ENCODE measurements around the gene NLGN3. TPM values are rescaled to one million over a fixed set of nuclear protein-coding genes. Genes with fewer than 3 reads are reported as not detected.

The NLGN3 gene
- total RNA-seq: 1 to 10 TPM; 1.4 to 1.9 TPM

DNA sequence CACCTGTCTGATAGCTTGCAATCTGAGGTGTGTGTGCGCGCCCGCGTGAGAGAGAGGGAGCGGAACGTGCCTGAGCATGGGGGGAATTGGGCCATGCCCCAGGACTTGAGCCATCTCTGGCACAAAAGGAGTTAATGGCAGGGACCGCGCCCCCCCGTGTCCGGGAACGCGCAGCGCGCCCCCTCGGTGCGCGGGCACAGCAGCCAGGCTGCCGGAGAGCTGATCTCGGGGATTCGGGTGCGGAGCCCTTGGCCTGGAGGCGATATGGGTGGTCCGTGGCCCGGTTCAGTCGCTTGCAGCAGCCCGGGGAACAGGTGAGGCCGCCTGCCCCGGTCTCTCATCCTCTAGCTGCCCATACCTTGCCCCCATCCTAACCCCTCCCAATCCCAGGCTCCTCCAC is at the start of gene NLGN3:
NLGN3 (plus strand) TSS at position 191 of the 400 bp plus-strand sequence. CDS start 2,909 bp downstream, outside the sequence.
- Mint-ChIP-seq H3K4me1 (peaks cover 7% of the 10 kb centered on the region), H3K4me3 (no peak within 1 kb of the TSS), H3K36me3 (no peaks in the 10 kb centered on the region), H3K9me3 (no peaks in the 10 kb centered on the region), H3K27me3 (no peaks in the 10 kb centered on the region), H3K27ac (peak within 1 kb of the TSS; percentile 55)
- no peak for DNase-seq
- POLR2A ChIA-PET: no interaction called here
- ATAC-seq (ENCODE audit: low read depth): no peak

DNA sequence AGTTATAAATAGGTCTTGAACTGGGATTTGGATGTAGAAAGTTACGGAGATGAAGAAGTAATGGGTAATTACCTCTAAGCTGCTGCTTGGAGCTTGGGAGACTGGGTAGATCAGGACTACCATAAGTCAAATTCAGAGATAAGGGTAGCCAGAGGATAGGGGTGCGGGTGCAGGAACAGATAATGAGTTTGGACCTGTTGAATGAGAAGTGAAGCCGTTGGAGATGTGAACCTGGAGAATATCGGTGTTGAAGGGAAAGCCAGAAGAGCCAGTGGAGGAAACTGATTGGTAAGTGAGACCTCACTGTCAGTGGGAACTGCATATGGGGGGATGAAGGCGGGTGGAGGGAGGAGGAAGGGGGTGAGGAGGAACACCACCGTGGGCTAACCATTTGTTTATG is 49.6 kb upstream of the NLGN3 start:
- H3K27me3 Mint-ChIP-seq: no peaks in the 10 kb centered on the region
- POLR2A ChIA-PET: no interaction called here
- no peak for DNase-seq
- H3K4me1 Mint-ChIP-seq: peaks cover 18% of the 10 kb centered on the region
- ATAC-seq (ENCODE audit: low read depth): no peak
- peak overlapping the region; percentile 90 for H3K4me3 Mint-ChIP-seq
- H3K9me3 Mint-ChIP-seq: no peaks in the 10 kb centered on the region
- H3K36me3 Mint-ChIP-seq: peaks cover 2% of the 10 kb centered on the region
- H3K27ac Mint-ChIP-seq: peak overlapping the region; percentile 58

- no peaks in the 10 kb centered on the region for H3K9me3 Mint-ChIP-seq
- ATAC-seq (ENCODE audit: low read depth): peak; percentile 92
- peaks cover 20% of the 10 kb centered on the region for H3K4me1 Mint-ChIP-seq
- H3K36me3 Mint-ChIP-seq: peaks cover 2% of the 10 kb centered on the region
- peak; percentile 85 for DNase-seq
- POLR2A ChIA-PET: interaction anchor here (1.0 to 1.9 kb wide), 6 partner anchors 10 to 271 kb away, joined by 3 to 11 read pairs (median 4); partner anchors contain the start of genes IL2RG, MED12 and TAF1
- no peaks in the 10 kb centered on the region for H3K27me3 Mint-ChIP-seq
- H3K27ac Mint-ChIP-seq: peak within 1 kb of the TSS; percentile 89
- H3K4me3 Mint-ChIP-seq: peak within 1 kb of the TSS; percentile 90
Observed at GRCh38 chrX:71095555-71095980, 49.1 kb upstream of the NLGN3 start, which contains the start of gene FOXO4. TSS of gene FOXO4 (plus strand) at chrX:71095851. CDS start at chrX:71096529, 678 bp downstream.

- ATAC-seq (ENCODE audit: low read depth) (peak; percentile 53), DNase-seq (peak; percentile 46)
- Mint-ChIP-seq H3K36me3 (peaks cover 2% of the 10 kb centered on the region), H3K9me3 (no peaks in the 10 kb centered on the region), H3K27me3 (no peaks in the 10 kb centered on the region), H3K4me1 (peaks cover 22% of the 10 kb centered on the region), H3K4me3 (peak overlapping the region; percentile 90), H3K27ac (peak overlapping the region; percentile 89)
- POLR2A ChIA-PET: interaction anchor here (1.0 to 1.9 kb wide), 7 partner anchors 9 to 270 kb away, joined by 3 to 11 read pairs (median 5); partner anchors contain the start of genes IL2RG, MED12 and TAF1
Observed at GRCh38 chrX:71095981-71096759, 48.5 kb upstream of the NLGN3 start.

- H3K27ac Mint-ChIP-seq: peak overlapping the region; percentile 89
- peak overlapping the region; percentile 90 for H3K4me3 Mint-ChIP-seq
- POLR2A ChIA-PET: interaction anchor here (1.0 to 1.9 kb wide), 7 partner anchors 9 to 269 kb away, joined by 3 to 11 read pairs (median 5); partner anchors contain the start of genes IL2RG, MED12 and TAF1
- peaks cover 27% of the 10 kb centered on the region for H3K4me1 Mint-ChIP-seq
- DNase-seq (no peak), ATAC-seq (ENCODE audit: low read depth) (no peak)
- H3K9me3 Mint-ChIP-seq: no peaks in the 10 kb centered on the region
- H3K27me3 Mint-ChIP-seq: no peaks in the 10 kb centered on the region
- H3K36me3 Mint-ChIP-seq: peaks cover 2% of the 10 kb centered on the region
Observed at GRCh38 chrX:71096760-71097032, 47.9 kb upstream of the NLGN3 start.

DNA sequence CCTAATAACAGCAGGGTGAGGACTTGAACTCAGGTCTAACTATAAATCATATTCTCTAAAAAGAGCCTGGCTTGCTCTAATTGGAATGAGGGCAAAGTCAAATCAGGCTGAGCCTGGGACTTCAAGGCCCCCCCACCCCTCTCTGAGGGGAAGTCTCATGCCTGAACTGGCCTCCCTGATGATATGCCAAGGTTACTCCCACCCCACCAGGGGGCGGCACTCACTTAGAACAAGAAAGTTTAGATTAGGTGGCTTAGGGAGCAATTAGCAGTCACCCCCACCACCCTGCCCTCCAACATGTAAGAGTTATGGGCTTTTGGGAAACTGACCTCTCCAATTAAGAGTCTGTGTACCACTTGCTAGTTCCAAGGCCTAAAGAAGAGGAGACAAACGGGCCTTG is 46.3 kb upstream of the NLGN3 start:
- Mint-ChIP-seq H3K27ac (no peak overlapping the region), H3K27me3 (no peaks in the 10 kb centered on the region), H3K4me3 (peak overlapping the region; percentile 42), H3K9me3 (no peaks in the 10 kb centered on the region), H3K36me3 (peaks cover 2% of the 10 kb centered on the region), H3K4me1 (peaks cover 32% of the 10 kb centered on the region)
- ATAC-seq (ENCODE audit: low read depth) (peak; percentile 28), DNase-seq (peak; percentile 75)
- POLR2A ChIA-PET: interaction anchor here (1.0 kb wide), 1 partner anchor 30 kb away, joined by 4 read pairs; the partner anchor contains the start of gene SNX12

- Mint-ChIP-seq H3K9me3 (no peaks in the 10 kb centered on the region), H3K27me3 (no peaks in the 10 kb centered on the region), H3K4me1 (peaks cover 35% of the 10 kb centered on the region), H3K27ac (no peak overlapping the region), H3K4me3 (no peak overlapping the region), H3K36me3 (peaks cover 5% of the 10 kb centered on the region)
- DNase-seq (no peak), ATAC-seq (ENCODE audit: low read depth) (no peak)
- POLR2A ChIA-PET: interaction anchor here (1.0 to 8.4 kb wide), 3 partner anchors 13 to 30 kb away, joined by 4 to 106 read pairs (median 81); partner anchors contain the start of genes IL2RG and MED12
Observed at GRCh38 chrX:71098951-71099506, 45.6 kb upstream of the NLGN3 start.

DNA sequence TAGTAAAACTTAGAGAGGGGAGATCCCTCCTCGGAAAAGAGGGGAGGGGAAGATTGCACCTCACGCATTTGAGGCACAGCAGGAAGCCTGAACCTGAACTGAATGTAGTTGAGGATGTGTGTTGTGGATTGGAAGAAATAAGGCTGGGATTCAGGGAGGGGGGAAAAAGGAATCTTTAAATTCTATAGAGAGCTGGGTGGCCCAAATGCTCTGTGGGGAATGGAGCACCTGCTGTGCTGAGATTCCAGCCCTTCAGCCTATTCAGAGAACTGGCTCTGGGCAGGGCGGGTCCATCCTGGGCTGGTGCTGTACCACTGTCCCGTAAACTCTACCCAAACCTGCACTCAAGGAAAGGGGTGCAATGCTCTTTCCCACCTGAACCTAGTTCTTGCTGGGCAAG is 44.9 kb upstream of the NLGN3 start:
- POLR2A ChIA-PET: interaction anchor here (1.0 to 8.4 kb wide), 3 partner anchors 12 to 29 kb away, joined by 4 to 106 read pairs (median 81); partner anchors contain the start of genes IL2RG and MED12
- H3K4me1 Mint-ChIP-seq: peaks cover 41% of the 10 kb centered on the region
- ATAC-seq (ENCODE audit: low read depth) (no peak), DNase-seq (no peak)
- H3K36me3 Mint-ChIP-seq: peaks cover 7% of the 10 kb centered on the region
- no peaks in the 10 kb centered on the region for H3K27me3 Mint-ChIP-seq
- no peaks in the 10 kb centered on the region for H3K9me3 Mint-ChIP-seq
- peak overlapping the region; percentile 75 for H3K27ac Mint-ChIP-seq
- H3K4me3 Mint-ChIP-seq: no peak overlapping the region

DNA sequence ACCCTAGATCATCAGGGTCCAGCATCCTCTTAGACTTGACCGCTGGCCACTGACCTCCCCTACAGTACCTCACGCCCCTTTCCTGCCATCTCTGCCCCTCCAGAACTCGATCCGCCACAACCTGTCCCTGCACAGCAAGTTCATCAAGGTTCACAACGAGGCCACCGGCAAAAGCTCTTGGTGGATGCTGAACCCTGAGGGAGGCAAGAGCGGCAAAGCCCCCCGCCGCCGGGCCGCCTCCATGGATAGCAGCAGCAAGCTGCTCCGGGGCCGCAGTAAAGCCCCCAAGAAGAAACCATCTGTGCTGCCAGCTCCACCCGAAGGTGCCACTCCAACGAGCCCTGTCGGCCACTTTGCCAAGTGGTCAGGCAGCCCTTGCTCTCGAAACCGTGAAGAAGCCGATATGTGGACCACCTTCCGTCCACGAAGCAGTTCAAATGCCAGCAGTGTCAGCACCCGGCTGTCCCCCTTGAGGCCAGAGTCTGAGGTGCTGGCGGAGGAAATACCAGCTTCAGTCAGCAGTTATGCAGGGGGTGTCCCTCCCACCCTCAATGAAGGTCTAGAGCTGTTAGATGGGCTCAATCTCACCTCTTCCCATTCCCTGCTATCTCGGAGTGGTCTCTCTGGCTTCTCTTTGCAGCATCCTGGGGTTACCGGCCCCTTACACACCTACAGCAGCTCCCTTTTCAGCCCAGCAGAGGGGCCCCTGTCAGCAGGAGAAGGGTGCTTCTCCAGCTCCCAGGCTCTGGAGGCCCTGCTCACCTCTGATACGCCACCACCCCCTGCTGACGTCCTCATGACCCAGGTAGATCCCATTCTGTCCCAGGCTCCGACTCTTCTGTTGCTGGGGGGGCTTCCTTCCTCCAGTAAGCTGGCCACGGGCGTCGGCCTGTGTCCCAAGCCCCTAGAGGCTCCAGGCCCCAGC is 43.8 kb upstream of the NLGN3 start:
- no peak for ATAC-seq (ENCODE audit: low read depth)
- peaks cover 41% of the 10 kb centered on the region for H3K4me1 Mint-ChIP-seq
- no peak overlapping the region for H3K4me3 Mint-ChIP-seq
- H3K9me3 Mint-ChIP-seq: no peaks in the 10 kb centered on the region
- H3K36me3 Mint-ChIP-seq: peaks cover 11% of the 10 kb centered on the region
- H3K27me3 Mint-ChIP-seq: no peaks in the 10 kb centered on the region
- no peak for DNase-seq
- H3K27ac Mint-ChIP-seq: peak overlapping the region; percentile 39
- POLR2A ChIA-PET: interaction anchor here (0.6 to 8.4 kb wide), 5 partner anchors 11 to 201 kb away, joined by 3 to 106 read pairs (median 10); partner anchors contain the start of genes IL2RG, ITGB1BP2 and MED12

- POLR2A ChIA-PET: interaction anchor here (0.7 to 8.4 kb wide), 6 partner anchors 9 to 215 kb away, joined by 3 to 106 read pairs (median 6); partner anchors contain the start of genes IL2RG and MED12
- H3K9me3 Mint-ChIP-seq: no peaks in the 10 kb centered on the region
- peak overlapping the region; percentile 90 for H3K27ac Mint-ChIP-seq
- peaks cover 17% of the 10 kb centered on the region for H3K36me3 Mint-ChIP-seq
- no peaks in the 10 kb centered on the region for H3K27me3 Mint-ChIP-seq
- H3K4me1 Mint-ChIP-seq: peaks cover 53% of the 10 kb centered on the region
- DNase-seq: no peak
- H3K4me3 Mint-ChIP-seq: peak overlapping the region; percentile 53
- no peak for ATAC-seq (ENCODE audit: low read depth)
Observed at GRCh38 chrX:71102292-71102691, 42.3 kb upstream of the NLGN3 start.

DNA sequence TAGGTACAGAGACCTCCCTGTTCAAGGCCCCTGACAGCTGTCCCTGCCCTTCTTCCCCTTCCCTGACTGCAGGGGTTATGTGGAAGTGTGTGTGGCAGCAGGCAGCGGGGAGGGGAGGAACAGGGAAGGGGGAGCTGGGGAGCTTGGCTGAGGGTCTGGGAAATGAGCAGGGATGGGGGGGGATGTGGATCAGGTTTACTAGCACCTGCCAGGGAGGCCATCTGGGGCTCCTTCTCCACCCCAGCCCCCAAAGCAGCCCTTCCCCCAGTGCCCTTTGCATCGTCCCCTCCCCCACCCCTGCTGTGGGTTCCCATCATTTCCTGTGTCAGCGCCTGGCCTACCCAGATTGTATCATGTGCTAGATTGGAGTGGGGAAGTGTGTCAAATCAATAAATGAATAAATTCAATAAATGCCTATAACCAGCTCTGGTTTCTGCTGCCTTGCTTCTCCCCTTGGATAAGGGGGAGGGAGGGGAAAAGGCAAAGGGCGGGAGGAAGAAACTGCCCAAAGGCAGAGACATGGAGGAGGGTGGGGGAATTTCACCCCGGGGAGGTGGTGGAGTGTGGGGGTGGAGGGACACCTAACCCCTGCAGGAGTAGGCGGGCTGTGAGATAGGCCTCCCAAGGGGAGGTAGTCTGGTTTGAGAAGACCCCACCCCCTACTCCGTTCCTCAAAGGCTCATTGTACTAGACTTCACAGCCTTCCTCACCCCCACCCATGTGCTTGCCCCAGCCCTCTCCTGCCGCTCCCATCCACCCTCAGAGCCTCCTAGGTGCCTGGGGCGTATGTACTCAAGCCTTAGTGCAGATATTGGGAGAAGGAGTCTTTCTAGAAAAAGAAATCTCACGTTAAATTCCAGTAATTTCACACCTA is 41.3 kb upstream of the NLGN3 start:
- H3K9me3 Mint-ChIP-seq: no peaks in the 10 kb centered on the region
- ATAC-seq (ENCODE audit: low read depth): peak; percentile 57
- no peaks in the 10 kb centered on the region for H3K27me3 Mint-ChIP-seq
- H3K27ac Mint-ChIP-seq: peak overlapping the region; percentile 90
- peak overlapping the region; percentile 85 for H3K4me3 Mint-ChIP-seq
- POLR2A ChIA-PET: interaction anchor here (1.1 to 8.4 kb wide), 4 partner anchors 8 to 93 kb away, joined by 3 to 106 read pairs (median 43); partner anchors contain the start of genes IL2RG and MED12
- peaks cover 25% of the 10 kb centered on the region for H3K36me3 Mint-ChIP-seq
- peak; percentile 60 for DNase-seq
- H3K4me1 Mint-ChIP-seq: peaks cover 57% of the 10 kb centered on the region

DNA sequence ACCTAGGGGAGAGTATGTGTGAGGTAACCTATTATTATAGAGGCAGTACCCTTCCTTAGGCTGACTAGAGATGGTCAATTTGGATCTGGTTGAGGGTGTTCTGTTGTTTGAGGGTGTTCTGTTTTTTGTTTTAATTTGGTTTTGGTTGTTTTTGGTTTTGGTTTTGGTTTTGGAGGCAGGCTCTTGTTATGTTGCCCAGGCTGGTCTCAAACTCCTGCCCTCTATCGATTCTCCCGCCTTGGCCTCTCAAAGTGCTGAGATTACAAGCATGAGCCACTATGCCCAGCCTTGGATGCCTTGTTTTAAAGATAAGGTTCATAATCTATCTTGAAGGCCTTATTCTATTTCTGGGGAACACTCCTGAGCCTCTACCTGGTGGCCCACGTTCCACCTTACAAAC is 39.0 kb upstream of the NLGN3 start:
- Mint-ChIP-seq H3K27ac (peak overlapping the region; percentile 90), H3K4me1 (peaks cover 51% of the 10 kb centered on the region), H3K9me3 (no peaks in the 10 kb centered on the region), H3K36me3 (peaks cover 46% of the 10 kb centered on the region), H3K4me3 (peak overlapping the region; percentile 80), H3K27me3 (no peaks in the 10 kb centered on the region)
- POLR2A ChIA-PET: interaction anchor here (0.8 to 8.4 kb wide), 3 partner anchors 10 to 76 kb away, joined by 5 to 106 read pairs (median 5); partner anchors contain the start of genes FOXO4 and MED12
- ATAC-seq (ENCODE audit: low read depth): no peak
- DNase-seq: no peak
